ENCODE measurements around the gene ESR2.

ESR2 gene

GRCh38 chr14:64112867-64113678 lies 181.1 kb downstream of the ESR2 start:
- H3K27ac ChIP-seq = peak overlapping the region; percentile 98

GRCh38 chr14:64110802-64111201 lies 183.4 kb downstream of the ESR2 start:
- no peak overlapping the region for H3K27ac ChIP-seq
- no peak for TF ChIP-seq CTCF (conservative IDR thresholded peaks at IDR 0.05)

More at GRCh38 chr14:64112867-64113678, 181.1 kb downstream of the ESR2 start:
- no peak for TF ChIP-seq CTCF (conservative IDR thresholded peaks at IDR 0.05)

- no peak for TF ChIP-seq CTCF (conservative IDR thresholded peaks at IDR 0.05)
- no peak overlapping the region for H3K27ac ChIP-seq
Measured at GRCh38 chr14:64109819-64110554, 184.2 kb downstream of the ESR2 start.

- TF ChIP-seq CTCF (conservative IDR thresholded peaks at IDR 0.05) = no peak
- no peak overlapping the region for H3K27ac ChIP-seq
Measured at GRCh38 chr14:64107438-64107837, 186.7 kb downstream of the ESR2 start.

GRCh38 chr14:64098120-64098519 lies 196.1 kb downstream of the ESR2 start:
- no peak overlapping the region for H3K27ac ChIP-seq
- no peak for TF ChIP-seq CTCF (conservative IDR thresholded peaks at IDR 0.05)

- no peak overlapping the region for H3K27ac ChIP-seq
- TF ChIP-seq CTCF (conservative IDR thresholded peaks at IDR 0.05) = no peak
Measured at GRCh38 chr14:64095620-64096019, 198.6 kb downstream of the ESR2 start.

- TF ChIP-seq CTCF (conservative IDR thresholded peaks at IDR 0.05) = no peak
- no peak overlapping the region for H3K27ac ChIP-seq
Measured at GRCh38 chr14:64092940-64093339, 201.2 kb downstream of the ESR2 start.
